OCI-LY1 (cell line): Measurements from ENCODE around the gene TEX13B.

ENCODE experiments used
- EZH2 ChIP-seq: fragments of 200-600 bp; sonication (generic), shearing (Covaris generic); IDR thresholded peaks from 2 replicates; pipeline ENCODE4 v1.8.0; 2017; ENCODE audit warnings: borderline replicate concordance, mixed run types, mild to moderate bottlenecking, antibody characterized with exemption, low read length, moderate library complexity, mixed read lengths
- TF ChIP-seq, protein P1 (sequence below): fragments of 200-600 bp; sonication (generic), shearing (Covaris generic); IDR thresholded peaks from 2 replicates; pipeline ENCODE4 v1.5.1; 2017; ENCODE audit warnings: mild to moderate bottlenecking, antibody characterized with exemption, low read length, moderate library complexity, mixed read lengths

- TF ChIP-seq, protein P1, sequence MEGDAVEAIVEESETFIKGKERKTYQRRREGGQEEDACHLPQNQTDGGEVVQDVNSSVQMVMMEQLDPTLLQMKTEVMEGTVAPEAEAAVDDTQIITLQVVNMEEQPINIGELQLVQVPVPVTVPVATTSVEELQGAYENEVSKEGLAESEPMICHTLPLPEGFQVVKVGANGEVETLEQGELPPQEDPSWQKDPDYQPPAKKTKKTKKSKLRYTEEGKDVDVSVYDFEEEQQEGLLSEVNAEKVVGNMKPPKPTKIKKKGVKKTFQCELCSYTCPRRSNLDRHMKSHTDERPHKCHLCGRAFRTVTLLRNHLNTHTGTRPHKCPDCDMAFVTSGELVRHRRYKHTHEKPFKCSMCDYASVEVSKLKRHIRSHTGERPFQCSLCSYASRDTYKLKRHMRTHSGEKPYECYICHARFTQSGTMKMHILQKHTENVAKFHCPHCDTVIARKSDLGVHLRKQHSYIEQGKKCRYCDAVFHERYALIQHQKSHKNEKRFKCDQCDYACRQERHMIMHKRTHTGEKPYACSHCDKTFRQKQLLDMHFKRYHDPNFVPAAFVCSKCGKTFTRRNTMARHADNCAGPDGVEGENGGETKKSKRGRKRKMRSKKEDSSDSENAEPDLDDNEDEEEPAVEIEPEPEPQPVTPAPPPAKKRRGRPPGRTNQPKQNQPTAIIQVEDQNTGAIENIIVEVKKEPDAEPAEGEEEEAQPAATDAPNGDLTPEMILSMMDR, result no peak
- no peak for TF ChIP-seq EZH2
Observed at GRCh38 chrX:108022491-108023089, 40.4 kb upstream of the TEX13B start.
